Stimulated activated memory B cell treated with anti-CD40 and anti-IgM and Interleukin-4, amounts not matched to agents 10 μg/mL and 1 μg/mL and 100 μg/mL, for 72 hours (primary cell): ENCODE measurements around the gene PDE4D.

Source experiments
- ATAC-seq: fragments of 150-1000 bp; cut with Tn5 transposase; 2 replicates; pipeline ENCODE4 v1.10.0; 2021
- H3K27ac Mint-ChIP-seq: one replicate; pipeline ENCODE4 v1.8.0; 2022; ENCODE audit warnings: mild to moderate bottlenecking, mixed read lengths
- H3K27me3 Mint-ChIP-seq: one replicate; pipeline ENCODE4 v1.8.0; 2022; ENCODE audit warnings: mixed read lengths
- H3K36me3 Mint-ChIP-seq: one replicate; pipeline ENCODE4 v1.8.0; 2022; ENCODE audit warnings: mixed read lengths
- H3K4me1 Mint-ChIP-seq: one replicate; pipeline ENCODE4 v1.8.0; 2022; ENCODE audit warnings: mixed read lengths
- H3K4me3 Mint-ChIP-seq: one replicate; pipeline ENCODE4 v1.8.0; 2022; ENCODE audit warnings: mild to moderate bottlenecking, moderate library complexity, mixed read lengths
- H3K9me3 Mint-ChIP-seq: one replicate; pipeline ENCODE4 v1.8.0; 2022; ENCODE audit warnings: mixed read lengths

The PDE4D gene

DNA sequence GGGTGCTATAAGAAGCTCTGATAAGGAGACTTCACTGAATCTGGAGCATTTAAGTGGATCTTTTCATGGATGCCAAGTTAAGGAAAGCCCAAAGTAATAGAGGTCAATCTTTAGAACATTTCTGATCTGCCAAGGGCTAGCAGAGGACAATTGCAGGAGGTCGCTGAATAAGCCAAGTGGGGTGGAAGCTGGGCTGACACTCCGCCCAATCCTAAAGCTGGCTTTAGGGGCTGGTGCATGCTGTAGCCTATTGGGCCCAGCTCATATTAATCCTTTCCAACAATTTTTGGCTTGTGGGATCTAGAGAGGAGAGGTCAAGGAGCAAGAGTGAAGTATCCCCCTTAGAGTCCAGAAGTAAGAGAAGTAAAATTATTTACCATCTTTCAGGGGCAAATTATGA lies 784.1 kb downstream of the PDE4D start:
- peaks cover 7% of the 10 kb centered on the region for H3K4me1 Mint-ChIP-seq
- ATAC-seq = no peak
- no peak overlapping the region for H3K27ac Mint-ChIP-seq

DNA sequence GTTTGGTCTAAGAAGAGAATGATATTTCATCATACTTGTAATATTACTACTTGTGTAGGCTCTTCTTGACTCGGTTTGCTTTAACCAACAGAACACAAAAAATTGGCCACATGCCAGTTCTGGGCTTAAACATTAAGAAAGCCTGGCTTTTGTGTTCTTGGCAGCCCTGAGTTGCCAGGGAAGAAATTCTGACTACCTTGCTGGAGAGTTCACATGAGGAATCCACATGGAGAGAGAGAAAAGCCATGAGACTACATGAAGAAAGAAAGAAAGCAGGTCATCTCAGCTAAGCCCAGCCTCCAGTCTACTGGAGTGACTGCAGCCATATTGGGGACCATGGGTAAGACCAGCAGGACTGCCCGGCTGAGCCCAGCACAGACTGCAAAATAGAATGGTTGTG lies 785.8 kb downstream of the PDE4D start:
- Mint-ChIP-seq H3K4me3 (no peak overlapping the region), H3K36me3 (no peaks in the 10 kb centered on the region), H3K4me1 (peaks cover 7% of the 10 kb centered on the region), H3K9me3 (no peaks in the 10 kb centered on the region), H3K27ac (no peak overlapping the region), H3K27me3 (no peaks in the 10 kb centered on the region)
- no peak for ATAC-seq

More for the DNA sequence above, 784.1 kb downstream of the PDE4D start:
- H3K36me3 Mint-ChIP-seq = no peaks in the 10 kb centered on the region
- H3K4me3 Mint-ChIP-seq = no peak overlapping the region
- H3K27me3 Mint-ChIP-seq = no peaks in the 10 kb centered on the region
- H3K9me3 Mint-ChIP-seq = no peaks in the 10 kb centered on the region

DNA sequence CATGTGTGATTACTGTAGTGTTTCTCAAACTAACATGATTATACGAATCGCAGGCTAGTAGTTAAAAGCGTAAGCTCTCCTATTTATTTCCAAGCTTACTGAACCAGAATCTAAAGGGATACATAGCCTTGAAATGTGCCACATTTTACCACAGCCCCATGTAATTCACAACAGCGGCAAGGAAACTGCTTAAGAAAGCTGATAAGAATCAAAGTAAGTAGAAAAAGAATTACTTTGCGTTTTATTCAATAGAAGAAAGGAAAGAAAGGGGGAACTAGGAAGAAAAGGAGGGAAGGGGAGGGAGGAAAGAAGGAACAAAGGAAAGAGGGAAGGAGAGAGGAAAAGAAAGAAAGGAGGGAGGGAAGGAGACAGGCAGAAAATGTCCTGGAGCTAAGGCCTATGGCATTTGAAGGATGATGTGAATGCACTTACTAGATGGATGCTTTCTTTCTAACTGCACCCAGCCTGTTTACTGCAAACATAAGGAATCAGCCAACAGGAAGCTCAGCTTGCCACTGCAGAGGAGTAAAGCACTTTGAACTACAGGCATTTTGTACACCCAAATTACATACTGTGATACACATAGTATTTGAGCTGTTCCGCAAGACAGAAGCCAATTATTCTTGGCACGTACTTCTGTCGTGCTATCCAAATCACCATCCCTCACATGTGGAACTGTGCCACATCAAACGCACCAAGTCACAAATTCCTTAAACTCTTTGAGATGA lies 789.0 kb downstream of the PDE4D start:
- Mint-ChIP-seq H3K4me3 (no peak overlapping the region), H3K9me3 (no peaks in the 10 kb centered on the region), H3K27me3 (no peaks in the 10 kb centered on the region), H3K36me3 (no peaks in the 10 kb centered on the region), H3K27ac (no peak overlapping the region), H3K4me1 (no peaks in the 10 kb centered on the region)
- no peak for ATAC-seq

DNA sequence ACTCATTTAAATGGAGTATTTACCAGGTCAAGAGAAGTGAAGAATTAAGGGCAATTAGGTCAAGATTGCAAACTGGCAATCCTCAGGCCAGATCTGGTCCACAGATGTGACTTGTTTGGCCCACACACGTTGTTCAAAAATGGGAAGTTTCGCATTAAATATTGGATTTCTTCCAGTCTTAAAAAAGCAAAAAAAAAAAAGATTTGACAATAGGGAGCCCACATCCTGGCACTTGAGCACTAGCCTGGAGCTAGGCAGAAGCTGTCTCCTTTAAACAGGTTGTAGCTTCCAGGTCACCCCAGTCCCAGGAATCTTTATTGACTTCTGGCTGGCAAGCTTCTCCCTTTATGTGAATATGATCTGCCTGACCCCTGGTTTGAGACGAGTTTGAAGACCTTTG lies 790.2 kb downstream of the PDE4D start:
- no peaks in the 10 kb centered on the region for H3K9me3 Mint-ChIP-seq
- H3K36me3 Mint-ChIP-seq = no peaks in the 10 kb centered on the region
- no peaks in the 10 kb centered on the region for H3K27me3 Mint-ChIP-seq
- no peaks in the 10 kb centered on the region for H3K4me1 Mint-ChIP-seq
- H3K27ac Mint-ChIP-seq = no peak overlapping the region
- H3K4me3 Mint-ChIP-seq = no peak overlapping the region
- ATAC-seq = no peak

DNA sequence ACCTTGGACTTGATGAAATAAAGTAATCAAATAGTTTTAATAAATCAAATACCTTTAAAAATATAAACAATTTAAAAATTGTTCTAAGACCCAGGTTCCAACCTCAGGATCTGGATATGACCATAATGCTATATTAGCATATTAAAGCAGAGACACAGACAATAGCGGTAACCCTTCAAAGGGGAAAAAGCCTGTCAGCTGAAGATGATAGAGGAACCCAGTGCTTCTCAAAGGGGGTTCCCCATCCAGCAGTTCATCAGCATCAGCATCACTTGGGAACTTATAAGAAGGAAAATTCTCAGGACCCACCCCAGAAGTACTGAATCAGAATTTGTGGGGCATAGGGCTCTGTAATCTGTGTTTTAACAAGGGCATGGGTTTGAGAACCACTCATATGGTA lies 791.1 kb downstream of the PDE4D start:
- no peak overlapping the region for H3K4me3 Mint-ChIP-seq
- H3K4me1 Mint-ChIP-seq = no peaks in the 10 kb centered on the region
- no peak overlapping the region for H3K27ac Mint-ChIP-seq
- no peak for ATAC-seq
- no peaks in the 10 kb centered on the region for H3K9me3 Mint-ChIP-seq
- no peaks in the 10 kb centered on the region for H3K27me3 Mint-ChIP-seq
- no peaks in the 10 kb centered on the region for H3K36me3 Mint-ChIP-seq

DNA sequence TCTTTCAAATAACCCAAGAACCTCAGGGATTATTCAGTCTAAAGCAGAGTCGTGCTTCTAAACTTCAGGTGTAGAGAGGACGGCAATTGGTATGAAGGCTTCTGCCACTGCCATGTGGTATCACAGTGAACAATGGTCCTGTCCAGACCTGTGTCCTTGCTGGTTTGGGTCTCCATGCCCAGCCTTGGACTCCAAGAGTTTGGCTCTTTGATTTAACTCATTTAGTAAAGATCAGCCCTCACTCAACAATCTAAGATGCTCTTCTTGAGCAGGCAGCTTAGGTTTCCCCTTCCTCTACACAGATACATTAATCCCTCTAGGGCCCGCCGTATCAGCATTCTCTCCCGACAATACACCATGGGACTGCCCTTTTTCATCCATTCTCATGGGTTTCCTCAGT lies 792.7 kb downstream of the PDE4D start:
- Mint-ChIP-seq H3K36me3 (no peaks in the 10 kb centered on the region), H3K9me3 (peaks cover 1% of the 10 kb centered on the region), H3K27me3 (no peaks in the 10 kb centered on the region), H3K4me1 (no peaks in the 10 kb centered on the region), H3K27ac (no peak overlapping the region), H3K4me3 (no peak overlapping the region)
- ATAC-seq = no peak

DNA sequence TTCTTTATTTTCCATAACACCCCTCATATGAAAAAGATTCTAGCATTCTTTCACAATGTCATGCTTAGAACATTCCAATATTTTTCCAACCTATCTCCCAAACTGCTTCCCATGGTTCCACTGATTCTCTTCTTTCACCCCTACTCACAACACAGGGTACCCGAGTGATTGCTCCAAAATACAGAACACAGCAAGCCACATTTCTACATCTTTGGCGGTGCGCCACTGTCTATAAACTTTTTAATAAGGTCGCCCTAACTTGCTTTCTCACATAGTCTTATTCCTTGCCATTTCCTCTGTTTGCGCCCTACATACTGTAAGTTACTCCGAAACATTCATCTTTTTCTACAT lies 793.6 kb downstream of the PDE4D start:
- Mint-ChIP-seq H3K27ac (no peak overlapping the region), H3K27me3 (no peaks in the 10 kb centered on the region), H3K36me3 (no peaks in the 10 kb centered on the region), H3K9me3 (peaks cover 2% of the 10 kb centered on the region), H3K4me1 (no peaks in the 10 kb centered on the region), H3K4me3 (no peak overlapping the region)
- no peak for ATAC-seq

DNA sequence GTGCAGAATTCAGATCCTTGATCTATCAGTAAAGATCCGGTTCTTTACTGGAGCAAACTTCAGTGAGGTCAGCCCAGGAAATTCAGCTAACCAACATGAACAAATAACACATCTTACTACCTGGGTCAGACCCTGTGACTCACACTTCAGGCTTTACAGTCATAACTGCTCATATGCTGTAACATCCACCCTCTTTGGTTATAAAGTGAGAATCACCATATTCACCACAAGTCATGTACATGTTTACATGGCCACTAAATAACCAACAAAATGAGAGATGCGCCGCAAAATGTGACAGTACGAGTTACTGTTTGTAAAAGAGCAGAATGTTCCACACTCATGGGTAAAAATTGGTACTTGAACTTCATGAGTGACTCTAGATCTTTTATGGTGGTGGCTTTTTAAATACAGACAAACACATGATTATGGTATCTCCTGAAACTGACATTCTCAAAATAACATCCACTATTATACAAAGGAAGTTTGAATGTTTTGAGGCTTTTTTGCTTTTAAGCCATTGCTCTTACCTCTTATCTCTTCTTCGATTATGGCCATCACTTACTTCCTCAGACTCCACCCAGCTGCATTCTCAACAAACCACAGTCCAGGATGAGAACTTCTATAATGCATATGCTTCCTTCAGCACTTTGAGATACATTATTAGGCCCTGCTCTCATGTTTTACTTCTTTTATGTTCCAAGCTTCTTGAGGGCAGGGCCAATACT lies 794.1 kb downstream of the PDE4D start:
- Mint-ChIP-seq H3K36me3 (no peaks in the 10 kb centered on the region), H3K9me3 (peaks cover 2% of the 10 kb centered on the region), H3K4me1 (no peaks in the 10 kb centered on the region), H3K27ac (no peak overlapping the region), H3K4me3 (no peak overlapping the region), H3K27me3 (no peaks in the 10 kb centered on the region)
- ATAC-seq = no peak

DNA sequence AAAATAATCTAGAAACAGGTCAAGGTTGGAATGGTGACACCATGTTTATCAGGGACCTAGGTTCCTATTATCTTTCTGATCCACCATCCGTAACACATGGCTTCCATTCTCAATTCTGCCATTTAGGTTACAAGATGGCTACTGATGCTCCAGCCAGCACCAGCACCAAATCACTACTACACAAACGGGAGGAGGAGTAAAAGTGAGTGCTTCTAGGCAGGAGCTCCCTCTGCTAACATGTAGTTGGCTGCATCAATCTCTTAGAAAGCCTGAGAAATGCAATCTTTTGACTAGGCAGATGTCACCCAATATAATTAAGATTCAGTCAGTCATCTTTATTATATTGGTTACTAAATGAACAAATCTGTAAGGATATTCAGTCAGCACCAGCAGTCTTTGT lies 794.8 kb downstream of the PDE4D start:
- no peak overlapping the region for H3K4me3 Mint-ChIP-seq
- H3K9me3 Mint-ChIP-seq = peaks cover 2% of the 10 kb centered on the region
- no peaks in the 10 kb centered on the region for H3K27me3 Mint-ChIP-seq
- H3K36me3 Mint-ChIP-seq = no peaks in the 10 kb centered on the region
- H3K4me1 Mint-ChIP-seq = no peaks in the 10 kb centered on the region
- ATAC-seq = no peak
- H3K27ac Mint-ChIP-seq = no peak overlapping the region

DNA sequence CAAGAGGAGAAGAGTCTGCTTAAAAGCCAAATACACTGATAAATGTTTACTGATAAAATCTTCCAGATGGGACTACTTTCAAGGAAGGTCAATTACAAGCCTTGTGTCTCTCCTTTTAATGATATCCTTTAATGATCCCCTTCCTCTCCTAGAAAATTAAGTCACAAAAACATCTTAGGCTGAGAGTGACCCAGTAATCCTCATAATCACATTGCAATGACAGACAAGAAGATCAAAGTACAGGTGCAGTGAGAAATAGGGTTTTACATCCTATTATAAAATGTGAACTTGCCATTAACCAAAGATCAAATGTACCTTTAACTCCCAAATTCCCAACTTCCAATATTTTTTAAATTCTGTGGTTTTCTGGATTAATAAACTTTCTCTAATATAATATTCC lies 795.8 kb downstream of the PDE4D start:
- Mint-ChIP-seq H3K9me3 (peaks cover 2% of the 10 kb centered on the region), H3K27me3 (no peaks in the 10 kb centered on the region), H3K4me1 (no peaks in the 10 kb centered on the region), H3K4me3 (no peak overlapping the region), H3K36me3 (no peaks in the 10 kb centered on the region), H3K27ac (no peak overlapping the region)
- ATAC-seq = no peak

DNA sequence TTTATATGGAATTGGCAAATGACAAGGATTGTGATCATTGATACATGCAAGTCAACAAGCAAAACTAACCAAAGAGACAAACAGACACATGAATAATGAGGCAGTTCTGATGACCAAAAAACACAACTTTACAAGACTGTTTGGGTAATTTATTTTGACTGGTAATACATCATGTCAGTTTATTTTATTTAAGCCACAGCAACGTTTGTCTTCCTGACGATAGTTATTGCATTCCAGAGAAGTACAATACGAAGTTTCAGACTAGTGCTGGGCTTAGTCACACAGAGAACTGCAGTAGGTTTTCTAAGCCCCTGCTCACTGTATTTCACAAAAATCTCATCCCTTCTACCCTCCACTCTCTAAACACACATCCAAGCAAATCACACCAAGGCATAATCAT lies 796.4 kb downstream of the PDE4D start:
- H3K4me3 Mint-ChIP-seq = no peak overlapping the region
- H3K27ac Mint-ChIP-seq = no peak overlapping the region
- no peaks in the 10 kb centered on the region for H3K36me3 Mint-ChIP-seq
- no peaks in the 10 kb centered on the region for H3K27me3 Mint-ChIP-seq
- peaks cover 2% of the 10 kb centered on the region for H3K9me3 Mint-ChIP-seq
- no peaks in the 10 kb centered on the region for H3K4me1 Mint-ChIP-seq
- no peak for ATAC-seq

DNA sequence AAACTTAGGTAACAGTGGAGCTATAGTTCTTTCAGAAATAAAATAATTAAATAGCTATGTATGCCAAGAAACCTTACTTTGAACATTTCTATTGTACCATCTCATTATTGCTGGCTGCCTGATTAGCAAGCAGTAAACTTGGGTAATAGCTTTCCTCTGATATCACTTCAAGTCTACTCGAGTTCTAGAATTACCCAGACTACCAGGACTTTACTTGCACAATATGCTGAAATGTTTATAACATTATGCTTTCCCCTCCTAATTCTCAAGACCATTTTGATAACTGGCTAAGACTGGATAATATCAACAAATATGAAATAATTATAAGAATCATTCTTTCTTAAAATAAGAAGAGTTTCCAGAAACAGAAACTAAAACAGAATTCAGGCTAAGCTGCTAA lies 798.0 kb downstream of the PDE4D start:
- Mint-ChIP-seq H3K36me3 (no peaks in the 10 kb centered on the region), H3K4me3 (no peak overlapping the region), H3K4me1 (no peaks in the 10 kb centered on the region), H3K27me3 (no peaks in the 10 kb centered on the region), H3K27ac (no peak overlapping the region), H3K9me3 (peaks cover 2% of the 10 kb centered on the region)
- no peak for ATAC-seq

DNA sequence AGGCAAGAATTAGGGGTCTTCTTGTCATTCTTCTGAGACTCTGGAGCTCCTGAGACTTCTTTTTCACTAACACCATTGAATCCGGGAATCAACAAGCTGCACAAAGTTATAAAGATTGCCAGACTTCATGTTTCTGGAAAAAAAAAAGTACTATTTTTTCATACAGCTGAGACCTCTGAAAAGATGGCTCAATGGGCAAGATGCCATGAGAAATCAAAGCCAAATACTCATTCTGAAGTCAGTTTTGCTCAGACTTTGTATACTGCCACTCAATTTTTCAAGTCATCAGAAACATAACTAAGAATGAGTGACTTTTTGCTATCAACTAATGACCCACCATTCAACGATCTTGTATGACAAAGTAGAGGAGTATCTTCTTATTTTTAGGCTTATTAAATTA lies 798.7 kb downstream of the PDE4D start:
- H3K9me3 Mint-ChIP-seq = peaks cover 2% of the 10 kb centered on the region
- H3K27ac Mint-ChIP-seq = no peak overlapping the region
- H3K4me3 Mint-ChIP-seq = no peak overlapping the region
- H3K36me3 Mint-ChIP-seq = no peaks in the 10 kb centered on the region
- no peak for ATAC-seq
- H3K4me1 Mint-ChIP-seq = no peaks in the 10 kb centered on the region
- no peaks in the 10 kb centered on the region for H3K27me3 Mint-ChIP-seq

DNA sequence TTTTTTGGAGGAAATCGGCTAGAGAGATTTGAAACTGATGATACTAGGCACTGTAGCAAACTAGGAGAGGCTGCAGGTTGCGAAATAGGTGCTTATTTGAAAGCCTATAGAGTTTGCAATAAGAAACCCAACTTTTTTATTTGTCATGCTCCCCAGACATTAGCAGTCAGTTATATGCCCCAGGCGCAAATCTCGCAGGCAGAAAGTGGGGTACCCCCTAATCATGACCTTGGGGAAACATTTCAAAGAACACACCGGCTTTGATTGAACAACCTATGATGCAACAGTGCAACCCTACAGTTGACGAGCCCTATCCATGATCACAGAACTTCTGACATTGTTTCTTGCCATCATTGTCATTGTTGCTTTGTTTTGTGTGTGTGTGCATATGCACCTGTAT lies 800.2 kb downstream of the PDE4D start:
- Mint-ChIP-seq H3K36me3 (no peaks in the 10 kb centered on the region), H3K4me1 (no peaks in the 10 kb centered on the region), H3K27me3 (no peaks in the 10 kb centered on the region), H3K9me3 (peaks cover 2% of the 10 kb centered on the region), H3K27ac (no peak overlapping the region), H3K4me3 (no peak overlapping the region)
- no peak for ATAC-seq

DNA sequence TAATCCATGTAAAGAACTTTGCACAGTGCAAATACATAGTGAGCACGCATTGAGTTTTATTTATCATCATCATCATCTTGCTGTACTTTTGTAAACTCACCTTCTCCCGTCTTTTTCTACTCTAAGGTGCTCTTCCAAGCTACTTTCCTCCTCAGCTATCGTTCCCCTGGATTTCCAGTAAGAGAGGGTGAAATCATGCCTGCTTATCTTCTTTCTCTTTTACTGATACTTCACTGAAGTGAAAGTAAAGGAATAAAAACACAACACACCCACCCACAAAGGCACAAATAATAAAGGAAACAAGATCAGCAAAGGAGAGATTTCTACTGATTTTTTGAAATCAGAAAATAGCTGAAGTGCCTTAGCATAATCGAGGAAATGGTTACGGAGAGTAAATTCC lies 800.8 kb downstream of the PDE4D start:
- ATAC-seq = no peak
- H3K27me3 Mint-ChIP-seq = no peaks in the 10 kb centered on the region
- H3K27ac Mint-ChIP-seq = no peak overlapping the region
- H3K4me1 Mint-ChIP-seq = no peaks in the 10 kb centered on the region
- H3K36me3 Mint-ChIP-seq = no peaks in the 10 kb centered on the region
- H3K9me3 Mint-ChIP-seq = peaks cover 2% of the 10 kb centered on the region
- H3K4me3 Mint-ChIP-seq = no peak overlapping the region

DNA sequence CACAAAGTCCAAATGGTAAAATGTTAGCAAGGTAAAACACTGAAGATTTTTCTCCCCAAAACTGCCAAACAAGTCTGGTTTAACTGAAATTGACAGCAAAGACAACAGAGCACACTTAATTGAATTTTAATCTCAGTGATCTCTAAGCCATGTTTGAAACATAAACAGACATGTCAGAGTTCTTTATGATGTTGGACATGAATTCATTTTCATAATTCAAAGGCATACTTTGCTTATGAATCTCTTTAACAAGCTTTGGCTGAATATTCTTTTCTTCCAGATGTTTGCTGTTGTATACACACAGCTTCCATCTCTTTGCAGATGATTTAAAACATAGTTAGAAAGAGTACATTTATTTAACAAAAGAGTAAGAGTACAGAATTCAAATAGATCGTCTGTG lies 801.6 kb downstream of the PDE4D start:
- Mint-ChIP-seq H3K27me3 (no peaks in the 10 kb centered on the region), H3K27ac (no peak overlapping the region), H3K4me1 (no peaks in the 10 kb centered on the region)

More for the DNA sequence above, 801.6 kb downstream of the PDE4D start:
- ATAC-seq = no peak
- no peaks in the 10 kb centered on the region for H3K36me3 Mint-ChIP-seq
- H3K9me3 Mint-ChIP-seq = peaks cover 2% of the 10 kb centered on the region
- H3K4me3 Mint-ChIP-seq = no peak overlapping the region
